Liver (tissue), 9 donors: Measurements from ENCODE around the gene RNF220. TPM values are rescaled to one million over a fixed set of nuclear protein-coding genes. Genes with fewer than 3 reads are reported as not detected.

ENCODE experiments used
- DNase-seq: peaks from one replicate; pipeline ENCODE4 v3.0.0-alpha.2; 2017; ENCODE audit warnings: low spot score
- H3K27ac ChIP-seq, 2 donors: one replicate each; pipeline ENCODE4 v1.7.0; 2013; ENCODE audit warnings: inconsistent platforms in 2 of 2, low read length in 2 of 2, control low read depth in 1 of 2, low read depth in 1 of 2, mild to moderate bottlenecking in 1 of 2
- H3K27me3 ChIP-seq, 4 donors: one replicate each; pipeline versions ENCODE4 v1.6.1 to v1.7.0; 2013; ENCODE audit warnings: low read length in 3 of 4, inconsistent platforms in 1 of 4, mild to moderate bottlenecking in 1 of 4, moderate library complexity in 1 of 4; ENCODE audit not compliant: control insufficient read depth in 4 of 4, insufficient read depth in 4 of 4
- H3K36me3 ChIP-seq, 4 donors: one replicate each; pipeline versions ENCODE4 v1.6.1 to v1.7.0; 2013; ENCODE audit warnings: low read length in 3 of 4, mild to moderate bottlenecking in 3 of 4, low read depth in 1 of 4, moderate library complexity in 1 of 4; ENCODE audit not compliant: control insufficient read depth in 4 of 4, insufficient read depth in 3 of 4
- H3K4me1 ChIP-seq, 4 donors: one replicate each; pipeline versions ENCODE4 v1.6.1 to v1.7.0; 2013; ENCODE audit warnings: low read length in 3 of 4, mild to moderate bottlenecking in 3 of 4, moderate library complexity in 1 of 4; ENCODE audit not compliant: control insufficient read depth in 4 of 4, insufficient read depth in 4 of 4
- H3K4me3 ChIP-seq, 3 donors: one replicate each; pipeline versions ENCODE4 v1.6.1 to v1.7.0; 2013; ENCODE audit warnings: low read length in 3 of 3, control low read depth in 1 of 3, low read depth in 1 of 3, mild to moderate bottlenecking in 1 of 3
- H3K9ac ChIP-seq, 2 donors: one replicate each; pipeline ENCODE4 v1.7.0; 2013; ENCODE audit warnings: low read length in 2 of 2, mild to moderate bottlenecking in 2 of 2, moderate library complexity in 2 of 2, control low read depth in 1 of 2, low read depth in 1 of 2
- H3K9me3 ChIP-seq, 4 donors: one replicate each; pipeline versions ENCODE4 v1.6.1 to v1.7.0; 2013; ENCODE audit warnings: low read length in 3 of 4; ENCODE audit not compliant: control insufficient read depth in 4 of 4
- EGR1 ChIP-seq, 2 donors: IDR thresholded peaks; 2 replicates each; pipeline ENCODE4 v1.6.1; 2016 to 2018; ENCODE audit warnings: antibody characterized with exemption in 2 of 2, low read depth in 2 of 2
- FOXA1 ChIP-seq: IDR thresholded peaks from 2 replicates; pipeline ENCODE4 v1.6.1; 2016; ENCODE audit warnings: antibody characterized with exemption
- FOXA2 ChIP-seq: IDR thresholded peaks from 2 replicates; pipeline ENCODE4 v1.6.1; 2016; ENCODE audit warnings: antibody characterized with exemption
- GABPA ChIP-seq, 2 donors: IDR thresholded peaks in 1 of 2; conservative IDR thresholded peaks in 1 of 2; 2 replicates each; pipeline ENCODE4 v1.6.1; 2016; ENCODE audit warnings: antibody characterized with exemption in 2 of 2, mild to moderate bottlenecking in 1 of 2, moderate library complexity in 1 of 2
- HNF4A ChIP-seq, 2 donors: conservative IDR thresholded peaks; 2 replicates each; pipeline ENCODE4 v1.6.1; 2016; ENCODE audit warnings: antibody characterized with exemption in 2 of 2, mild to moderate bottlenecking in 2 of 2
- HNF4G ChIP-seq: IDR thresholded peaks from 2 replicates; pipeline ENCODE4 v1.6.1; 2016; ENCODE audit warnings: antibody characterized with exemption
- JUND ChIP-seq, 2 donors: IDR thresholded peaks; 2 replicates each; pipeline ENCODE4 v1.6.1; 2016; ENCODE audit warnings: antibody characterized with exemption in 2 of 2
- NR2F2 ChIP-seq: IDR thresholded peaks from 2 replicates; pipeline ENCODE4 v1.6.1; 2016; ENCODE audit warnings: antibody characterized with exemption
- RAD21 ChIP-seq, 2 donors: IDR thresholded peaks; 2 replicates each; pipeline ENCODE4 v1.6.1; 2016; ENCODE audit warnings: antibody characterized with exemption in 2 of 2, mild to moderate bottlenecking in 2 of 2
- RXRA ChIP-seq, 2 donors: IDR thresholded peaks; 2 replicates each; pipeline ENCODE4 v1.6.1; 2017 to 2018; ENCODE audit warnings: antibody characterized with exemption in 2 of 2, mild to moderate bottlenecking in 1 of 2
- SP1 ChIP-seq: IDR thresholded peaks from 2 replicates; pipeline ENCODE4 v1.6.1; 2018; ENCODE audit warnings: antibody characterized with exemption, mild to moderate bottlenecking
- TAF1 ChIP-seq: conservative IDR thresholded peaks from 2 replicates; pipeline ENCODE4 v1.6.1; 2016; ENCODE audit warnings: antibody characterized with exemption, mild to moderate bottlenecking
- YY1 ChIP-seq: IDR thresholded peaks from 2 replicates; pipeline ENCODE4 v1.6.1; 2016; ENCODE audit warnings: antibody characterized with exemption, mild to moderate bottlenecking
- WGBS: extraction: QIAGEN DNeasy Blood & Tissue Kit; methylation state at CpG from one replicate; pipeline ENCODE4 v1.1.7; 2013; 5-methylcytosine and 5-hydroxymethylcytosine counted together
- polyA plus RNA-seq, 2 donors: library from polyadenylated mRNA; stranded (reverse) in 1 of 2; unstranded in 1 of 2; fragments of 200-250 nt in 1 of 2; fragments of >200 nt in 1 of 2; fragmentation: Nextera tagmentation in 1 of 2; extraction: Ambion mirVana in 1 of 2; gene quantifications; one replicate each; pipeline versions ENCODE4 v1.2.1 to v1.2.3, GENCODE V29; 2013 to 2015
- total RNA-seq, 2 donors: library from RNA; depleted of rRNA; stranded (reverse); fragments of >200 nt; gene quantifications; one replicate each; pipeline ENCODE4 v1.2.3, GENCODE V29; 2014
- TF ChIP-seq, protein P1 (sequence below): IDR thresholded peaks from 2 replicates; pipeline ENCODE4 v1.6.1; 2016; ENCODE audit warnings: antibody characterized with exemption
- TF ChIP-seq, protein P2 (sequence below): IDR thresholded peaks from 2 replicates; pipeline ENCODE4 v1.6.1; 2016; ENCODE audit warnings: antibody characterized with exemption, mild to moderate bottlenecking
- TF ChIP-seq, protein P3 (sequence below): IDR thresholded peaks from 2 replicates; pipeline ENCODE4 v1.6.1; 2016; ENCODE audit warnings: antibody characterized with exemption
- TF ChIP-seq, protein P4 (sequence below): IDR thresholded peaks from 2 replicates; pipeline ENCODE4 v1.6.1; 2016; ENCODE audit warnings: antibody characterized with exemption
- donor health status: healthy.
- donor health status: healthy.
- donor health status: healthy.
- donor health status: healthy.
- donor health status: healthy.

RNF220 gene
- total and polyA plus RNA-seq, 4 donors = 18.2 to 35.8 (median 26.1) TPM

DNA sequence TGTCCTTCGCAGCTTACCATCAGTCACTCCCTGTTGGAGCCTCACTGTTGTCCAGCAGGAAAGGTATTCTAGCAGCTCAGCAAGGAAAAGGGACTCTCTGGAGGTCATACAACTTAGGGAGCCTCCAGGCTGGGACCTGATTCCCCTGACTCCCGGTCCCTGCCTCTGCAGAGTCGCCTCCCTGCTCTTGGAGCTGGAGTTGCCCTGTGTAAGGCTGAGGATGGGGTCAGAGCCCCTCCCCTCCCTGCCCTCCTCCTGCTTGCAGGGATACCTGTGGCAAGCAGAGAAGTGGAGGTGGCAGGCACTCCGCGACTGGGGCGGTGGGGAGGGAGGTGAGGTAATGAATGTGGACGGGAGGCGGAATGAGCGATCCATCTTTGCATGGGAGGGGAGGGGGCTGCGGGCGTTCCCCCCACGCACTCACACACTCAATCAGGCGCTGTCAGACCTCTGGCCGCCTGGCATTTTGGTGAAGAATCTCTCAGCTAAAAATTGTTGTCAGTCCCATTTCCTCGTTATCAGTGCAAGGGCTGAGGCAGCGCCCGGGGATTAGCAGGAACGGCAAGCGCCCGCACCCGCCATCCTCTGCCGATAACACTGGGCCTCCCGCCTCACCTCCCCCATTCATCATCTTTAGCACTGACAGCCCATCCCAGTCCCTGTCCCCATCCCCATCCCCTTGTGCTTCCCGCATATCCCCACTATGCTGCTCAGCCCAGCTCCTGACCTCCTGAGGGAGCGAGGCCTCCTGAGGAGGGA, 204.9 kb downstream of the RNF220 start:
- no peaks in the 10 kb centered on the region for H3K36me3 ChIP-seq
- no peak overlapping the region for H3K4me3 ChIP-seq
- TF ChIP-seq HNF4A (conservative IDR thresholded peaks at IDR 0.05) (no peak), JUND (IDR thresholded peaks at IDR 0.05) (no peak)
- no peaks in the 10 kb centered on the region for H3K27me3 ChIP-seq
- H3K9me3 ChIP-seq = no peaks in the 10 kb centered on the region
- no peak overlapping the region for H3K9ac ChIP-seq
- no peaks in the 10 kb centered on the region for H3K4me1 ChIP-seq
- WGBS = 83% methylated on average over 25 of the region's 25 CpGs
- H3K27ac ChIP-seq = no peak overlapping the region
- DNase-seq = peak; percentile 71

DNA sequence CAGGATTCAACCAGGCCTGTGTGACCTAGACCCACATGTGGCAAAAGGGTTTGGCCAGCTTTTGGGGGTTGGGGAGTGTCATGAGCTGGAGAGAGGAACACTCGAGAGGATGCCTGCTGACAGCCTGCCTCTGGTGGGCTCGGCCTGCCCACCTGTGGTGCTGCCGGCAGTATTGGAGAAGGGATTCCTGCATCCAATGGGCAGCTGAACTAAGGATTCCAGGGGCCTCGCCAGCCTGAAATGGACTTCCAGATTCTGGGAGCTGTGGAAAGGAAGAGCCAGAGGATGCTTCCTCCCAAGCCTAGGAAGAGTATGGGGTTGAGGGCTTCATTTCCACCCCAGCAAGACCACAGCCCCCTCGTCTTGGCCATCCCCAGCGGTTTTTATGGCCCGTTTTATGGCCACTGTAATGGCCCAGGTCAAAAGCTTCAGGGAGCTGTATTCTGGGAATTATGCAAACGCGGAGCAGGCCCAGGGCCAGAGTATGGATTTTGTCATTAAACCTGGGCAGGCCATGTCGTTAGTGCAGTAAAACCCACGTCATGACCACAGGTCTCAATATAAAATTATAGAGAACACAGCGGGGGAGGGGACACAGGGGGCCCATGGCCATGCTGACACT, 205.6 kb downstream of the RNF220 start:
- 67% methylated on average over 12 of the region's 12 CpGs for WGBS
- no peaks in the 10 kb centered on the region for H3K9me3 ChIP-seq
- H3K27me3 ChIP-seq = no peaks in the 10 kb centered on the region
- no peaks in the 10 kb centered on the region for H3K36me3 ChIP-seq
- no peak for TF ChIP-seq GABPA (IDR thresholded peaks at IDR 0.05 in 1 of 2, conservative IDR thresholded peaks at IDR 0.05 in 1 of 2)
- TF ChIP-seq JUND (IDR thresholded peaks at IDR 0.05) = no peak
- TF ChIP-seq FOXA1 = no peak
- no peak for TF ChIP-seq YY1
- TF ChIP-seq, protein P1, sequence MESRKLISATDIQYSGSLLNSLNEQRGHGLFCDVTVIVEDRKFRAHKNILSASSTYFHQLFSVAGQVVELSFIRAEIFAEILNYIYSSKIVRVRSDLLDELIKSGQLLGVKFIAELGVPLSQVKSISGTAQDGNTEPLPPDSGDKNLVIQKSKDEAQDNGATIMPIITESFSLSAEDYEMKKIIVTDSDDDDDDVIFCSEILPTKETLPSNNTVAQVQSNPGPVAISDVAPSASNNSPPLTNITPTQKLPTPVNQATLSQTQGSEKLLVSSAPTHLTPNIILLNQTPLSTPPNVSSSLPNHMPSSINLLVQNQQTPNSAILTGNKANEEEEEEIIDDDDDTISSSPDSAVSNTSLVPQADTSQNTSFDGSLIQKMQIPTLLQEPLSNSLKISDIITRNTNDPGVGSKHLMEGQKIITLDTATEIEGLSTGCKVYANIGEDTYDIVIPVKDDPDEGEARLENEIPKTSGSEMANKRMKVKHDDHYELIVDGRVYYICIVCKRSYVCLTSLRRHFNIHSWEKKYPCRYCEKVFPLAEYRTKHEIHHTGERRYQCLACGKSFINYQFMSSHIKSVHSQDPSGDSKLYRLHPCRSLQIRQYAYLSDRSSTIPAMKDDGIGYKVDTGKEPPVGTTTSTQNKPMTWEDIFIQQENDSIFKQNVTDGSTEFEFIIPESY = no peak
- no peak for TF ChIP-seq NR2F2
- TF ChIP-seq TAF1 = no peak
- no peak for TF ChIP-seq HNF4A (conservative IDR thresholded peaks at IDR 0.05)
- no peak for TF ChIP-seq RAD21 (IDR thresholded peaks at IDR 0.05)
- no peak for TF ChIP-seq EGR1 (IDR thresholded peaks at IDR 0.05; ENCODE audit: low read depth in 2 of 2)
- TF ChIP-seq FOXA2 = no peak
- no peak for TF ChIP-seq SP1
- TF ChIP-seq, protein P2, sequence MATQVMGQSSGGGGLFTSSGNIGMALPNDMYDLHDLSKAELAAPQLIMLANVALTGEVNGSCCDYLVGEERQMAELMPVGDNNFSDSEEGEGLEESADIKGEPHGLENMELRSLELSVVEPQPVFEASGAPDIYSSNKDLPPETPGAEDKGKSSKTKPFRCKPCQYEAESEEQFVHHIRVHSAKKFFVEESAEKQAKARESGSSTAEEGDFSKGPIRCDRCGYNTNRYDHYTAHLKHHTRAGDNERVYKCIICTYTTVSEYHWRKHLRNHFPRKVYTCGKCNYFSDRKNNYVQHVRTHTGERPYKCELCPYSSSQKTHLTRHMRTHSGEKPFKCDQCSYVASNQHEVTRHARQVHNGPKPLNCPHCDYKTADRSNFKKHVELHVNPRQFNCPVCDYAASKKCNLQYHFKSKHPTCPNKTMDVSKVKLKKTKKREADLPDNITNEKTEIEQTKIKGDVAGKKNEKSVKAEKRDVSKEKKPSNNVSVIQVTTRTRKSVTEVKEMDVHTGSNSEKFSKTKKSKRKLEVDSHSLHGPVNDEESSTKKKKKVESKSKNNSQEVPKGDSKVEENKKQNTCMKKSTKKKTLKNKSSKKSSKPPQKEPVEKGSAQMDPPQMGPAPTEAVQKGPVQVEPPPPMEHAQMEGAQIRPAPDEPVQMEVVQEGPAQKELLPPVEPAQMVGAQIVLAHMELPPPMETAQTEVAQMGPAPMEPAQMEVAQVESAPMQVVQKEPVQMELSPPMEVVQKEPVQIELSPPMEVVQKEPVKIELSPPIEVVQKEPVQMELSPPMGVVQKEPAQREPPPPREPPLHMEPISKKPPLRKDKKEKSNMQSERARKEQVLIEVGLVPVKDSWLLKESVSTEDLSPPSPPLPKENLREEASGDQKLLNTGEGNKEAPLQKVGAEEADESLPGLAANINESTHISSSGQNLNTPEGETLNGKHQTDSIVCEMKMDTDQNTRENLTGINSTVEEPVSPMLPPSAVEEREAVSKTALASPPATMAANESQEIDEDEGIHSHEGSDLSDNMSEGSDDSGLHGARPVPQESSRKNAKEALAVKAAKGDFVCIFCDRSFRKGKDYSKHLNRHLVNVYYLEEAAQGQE = no peak
- no peak for TF ChIP-seq HNF4G
- no peak for TF ChIP-seq RXRA (IDR thresholded peaks at IDR 0.05)
- TF ChIP-seq, protein P3, sequence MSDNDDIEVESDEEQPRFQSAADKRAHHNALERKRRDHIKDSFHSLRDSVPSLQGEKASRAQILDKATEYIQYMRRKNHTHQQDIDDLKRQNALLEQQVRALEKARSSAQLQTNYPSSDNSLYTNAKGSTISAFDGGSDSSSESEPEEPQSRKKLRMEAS = no peak
- TF ChIP-seq, protein P4, sequence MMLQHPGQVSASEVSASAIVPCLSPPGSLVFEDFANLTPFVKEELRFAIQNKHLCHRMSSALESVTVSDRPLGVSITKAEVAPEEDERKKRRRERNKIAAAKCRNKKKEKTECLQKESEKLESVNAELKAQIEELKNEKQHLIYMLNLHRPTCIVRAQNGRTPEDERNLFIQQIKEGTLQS = no peak
- no peak overlapping the region for H3K9ac ChIP-seq
- H3K27ac ChIP-seq = no peak overlapping the region
- H3K4me1 ChIP-seq = no peaks in the 10 kb centered on the region
- H3K4me3 ChIP-seq = no peak overlapping the region
- DNase-seq = no peak
